Fibroblast of mammary gland (primary cell): ENCODE results near the gene RNU7-1.
A peak's percentile ranks its signal among the peaks of the same experiment; 100 is the strongest.

Experiments used
- DNase-seq: peaks from one replicate; pipeline ENCODE4 v3.0.0-alpha.2; 2010; ENCODE audit warnings: low read depth
- H3K4me3 ChIP-seq: 2 replicates; pipeline ENCODE4 v1.5.1; 2011; ENCODE audit warnings: low read depth, mild to moderate bottlenecking, low read length, moderate library complexity; ENCODE audit not compliant: control insufficient read depth
- TF ChIP-seq, protein P1 (sequence below): conservative IDR thresholded peaks from 2 replicates; pipeline ENCODE4 v1.5.1; 2011; ENCODE audit warnings: low read depth, low read length, inconsistent platforms; ENCODE audit not compliant: control insufficient read depth, insufficient read depth

The RNU7-1 gene

DNA sequence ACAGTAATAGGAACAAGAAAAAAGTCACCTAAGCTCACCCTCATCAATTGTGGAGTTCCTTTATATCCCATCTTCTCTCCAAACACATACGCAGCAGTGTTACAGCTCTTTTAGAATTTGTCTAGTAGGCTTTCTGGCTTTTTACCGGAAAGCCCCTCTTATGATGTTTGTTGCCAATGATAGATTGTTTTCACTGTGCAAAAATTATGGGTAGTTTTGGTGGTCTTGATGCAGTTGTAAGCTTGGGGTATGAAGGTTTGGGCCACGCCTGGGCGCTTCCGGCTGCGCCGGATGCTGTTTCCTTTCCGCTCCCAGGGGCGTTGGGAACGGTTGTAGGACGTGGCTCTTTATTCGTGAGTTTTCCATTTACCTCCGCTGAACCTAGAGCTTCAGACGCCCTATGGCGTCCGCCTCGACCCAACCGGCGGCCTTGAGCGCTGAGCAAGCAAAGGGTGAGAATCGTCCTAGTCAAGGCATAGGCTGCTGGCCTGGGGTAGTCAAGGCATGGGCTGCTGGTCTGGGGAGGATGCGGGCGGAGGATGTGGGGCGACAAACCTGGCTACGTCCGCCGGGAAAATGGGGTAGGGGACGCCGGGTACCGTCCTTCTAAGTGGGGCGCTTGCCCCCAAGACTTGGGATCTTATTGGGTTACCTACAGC, at the start of gene RNU7-1, which contains the start of gene C12orf57:
Gene RNU7-1 (plus strand): TSS at position 95 of the 659 bp plus-strand sequence.
Gene C12orf57 (plus strand): TSS at position 301 of the 659 bp plus-strand sequence. CDS start 100 bp downstream, at position 401.
- TF ChIP-seq, protein P1, sequence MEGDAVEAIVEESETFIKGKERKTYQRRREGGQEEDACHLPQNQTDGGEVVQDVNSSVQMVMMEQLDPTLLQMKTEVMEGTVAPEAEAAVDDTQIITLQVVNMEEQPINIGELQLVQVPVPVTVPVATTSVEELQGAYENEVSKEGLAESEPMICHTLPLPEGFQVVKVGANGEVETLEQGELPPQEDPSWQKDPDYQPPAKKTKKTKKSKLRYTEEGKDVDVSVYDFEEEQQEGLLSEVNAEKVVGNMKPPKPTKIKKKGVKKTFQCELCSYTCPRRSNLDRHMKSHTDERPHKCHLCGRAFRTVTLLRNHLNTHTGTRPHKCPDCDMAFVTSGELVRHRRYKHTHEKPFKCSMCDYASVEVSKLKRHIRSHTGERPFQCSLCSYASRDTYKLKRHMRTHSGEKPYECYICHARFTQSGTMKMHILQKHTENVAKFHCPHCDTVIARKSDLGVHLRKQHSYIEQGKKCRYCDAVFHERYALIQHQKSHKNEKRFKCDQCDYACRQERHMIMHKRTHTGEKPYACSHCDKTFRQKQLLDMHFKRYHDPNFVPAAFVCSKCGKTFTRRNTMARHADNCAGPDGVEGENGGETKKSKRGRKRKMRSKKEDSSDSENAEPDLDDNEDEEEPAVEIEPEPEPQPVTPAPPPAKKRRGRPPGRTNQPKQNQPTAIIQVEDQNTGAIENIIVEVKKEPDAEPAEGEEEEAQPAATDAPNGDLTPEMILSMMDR: no peak
- peak; percentile 93 for DNase-seq

DNA sequence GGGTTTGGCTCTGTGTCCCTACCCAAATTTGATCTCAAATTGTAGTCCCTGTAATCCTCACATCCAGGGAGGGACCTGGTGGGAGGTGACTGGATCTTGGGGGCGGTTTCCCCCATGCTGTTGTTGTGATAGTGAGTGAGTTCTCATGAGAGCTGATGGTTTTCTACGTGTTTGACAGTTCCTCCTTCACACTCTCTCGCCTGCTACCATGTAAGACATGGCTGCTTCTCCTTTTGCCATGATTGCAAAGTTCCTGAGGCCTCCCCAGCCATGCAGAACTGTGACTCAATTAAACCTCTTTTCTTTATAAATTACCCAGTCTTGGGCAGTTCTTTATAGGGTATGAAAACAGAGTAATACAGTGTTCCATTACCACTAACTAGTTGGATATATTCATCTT, 49.3 kb upstream of the RNU7-1 start:
- no peak for DNase-seq
- TF ChIP-seq, protein P1: no peak
- no peak overlapping the region for H3K4me3 ChIP-seq

More for the DNA sequence above, at the start of gene RNU7-1, which contains the start of gene C12orf57:
- peak within 1 kb of the TSS; percentile 82 for H3K4me3 ChIP-seq

DNA sequence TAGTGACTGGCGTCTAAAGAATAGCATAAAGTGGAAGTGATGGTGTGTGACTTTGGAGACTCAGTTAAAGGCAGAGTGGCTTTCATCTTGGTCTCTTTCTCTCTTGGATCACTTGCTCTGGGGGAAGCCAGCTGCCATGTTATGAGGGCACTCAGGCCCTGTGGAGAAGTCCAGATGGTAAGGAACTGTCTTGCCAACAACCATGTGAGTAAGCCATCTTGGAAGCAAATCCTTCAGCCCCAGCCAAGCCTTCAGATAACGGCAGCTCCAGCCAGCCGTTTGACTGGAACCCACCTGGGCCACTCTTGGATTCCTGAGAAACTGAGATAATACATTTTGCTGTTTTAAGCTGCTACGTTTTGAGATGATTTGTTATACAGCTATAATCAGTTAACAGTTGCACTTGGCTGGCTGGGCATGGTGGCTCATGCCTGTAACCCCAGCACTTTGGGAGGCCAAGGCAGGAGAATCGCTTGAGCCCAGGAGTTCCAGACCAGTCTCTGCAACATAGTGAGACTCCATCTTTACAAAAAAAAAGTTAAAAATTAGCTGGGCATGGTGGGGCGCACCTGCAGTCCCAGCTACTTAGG, 46.7 kb upstream of the RNU7-1 start:
- no peak for DNase-seq
- TF ChIP-seq, protein P1: no peak
- H3K4me3 ChIP-seq: no peak overlapping the region

DNA sequence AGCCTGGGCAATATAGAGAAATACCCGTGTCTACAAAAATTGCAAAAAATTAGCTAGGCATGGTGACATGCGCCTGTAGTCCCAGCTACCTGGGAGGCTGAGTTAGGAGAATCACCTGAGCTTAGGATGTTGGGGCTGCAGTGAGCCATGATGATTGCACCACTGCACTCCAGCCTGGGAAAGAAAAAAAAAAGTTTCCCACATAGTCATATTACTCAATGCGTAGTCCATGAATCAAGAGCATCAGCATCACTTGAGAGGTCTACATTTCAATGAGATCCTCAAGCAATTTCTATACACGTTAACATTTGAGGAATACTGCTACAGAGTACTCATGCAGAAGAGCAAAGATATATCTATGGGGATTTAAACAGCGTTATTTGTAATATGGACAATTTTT, 44.2 kb upstream of the RNU7-1 start:
- peak; percentile 31 for DNase-seq
- TF ChIP-seq, protein P1: no peak
- H3K4me3 ChIP-seq: no peak overlapping the region

DNA sequence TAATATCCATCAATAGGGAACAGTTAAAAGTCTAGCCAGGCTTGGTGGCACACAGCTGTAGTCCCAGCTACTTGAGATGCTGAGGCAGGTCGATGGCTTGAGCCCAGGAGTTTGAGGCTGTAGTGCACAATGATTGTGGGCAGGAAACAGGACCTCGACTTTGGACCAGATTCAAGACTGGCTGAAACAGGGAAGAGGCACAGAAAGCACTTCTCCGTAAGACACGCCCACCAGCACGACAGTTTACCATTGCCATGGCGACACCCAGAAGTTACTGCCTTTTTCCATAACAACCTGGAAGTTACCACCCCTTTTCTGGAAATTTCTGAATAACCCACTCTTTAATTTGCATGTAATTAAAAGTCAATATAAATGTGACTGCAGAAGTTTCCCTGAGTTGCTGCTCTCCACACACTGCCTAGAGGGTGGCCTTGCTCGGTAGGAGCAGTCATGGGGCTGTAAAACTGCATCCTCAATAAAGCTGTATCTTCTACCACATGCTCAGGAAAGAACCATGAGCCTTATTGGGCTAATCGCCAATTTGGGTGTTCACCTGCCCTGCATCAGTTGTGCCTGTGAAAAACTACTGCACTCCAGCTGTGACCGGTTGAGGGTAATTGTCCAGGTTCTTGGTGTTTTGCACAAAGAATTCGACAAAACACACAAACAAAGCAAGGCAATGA, 43.6 kb upstream of the RNU7-1 start:
- DNase-seq: peak; percentile 60

DNA sequence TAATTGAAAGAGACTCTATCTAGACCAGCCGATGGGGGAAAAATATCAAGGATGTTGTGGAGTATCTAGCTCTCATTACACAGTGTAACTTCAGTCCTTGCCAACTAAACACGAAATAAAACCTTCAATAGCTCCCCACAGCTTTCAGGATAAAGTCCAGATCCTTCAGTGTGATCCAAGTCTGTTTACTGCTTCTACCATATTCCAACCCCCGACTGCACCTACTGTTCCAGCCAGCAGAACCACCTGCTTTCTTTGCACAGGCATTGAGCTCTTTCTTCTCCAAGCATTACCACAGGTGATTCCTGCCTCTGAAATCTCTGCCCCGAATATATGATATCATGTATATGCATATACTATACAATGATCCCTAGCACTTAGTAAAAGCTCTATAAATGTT, 41.2 kb upstream of the RNU7-1 start:
- no peak overlapping the region for H3K4me3 ChIP-seq
- TF ChIP-seq, protein P1: no peak
- no peak for DNase-seq

More for the DNA sequence above, 43.6 kb upstream of the RNU7-1 start:
- TF ChIP-seq, protein P1: no peak
- H3K4me3 ChIP-seq: no peak overlapping the region
